Central memory CD8-positive, alpha-beta T cell (primary cell): Measurements from ENCODE around the gene MYH8.

Experiments
- ATAC-seq: fragments of 150-1000 bp; cut with Tn5 transposase; replicated peaks from 2 replicates; pipeline ENCODE4 v1.10.0; 2022; ENCODE audit warnings: mild to moderate bottlenecking, moderate FRiP score, moderate number of reproducible peaks; ENCODE audit not compliant: poor library complexity, severe bottlenecking; ENCODE audit errors: extremely low read depth
- DNase-seq, 2 donors: peaks; one replicate each; pipeline ENCODE4 v3.0.0; 2021; ENCODE audit warnings: low spot score in 2 of 2
- H3K27ac Mint-ChIP-seq: one replicate; pipeline ENCODE4 v1.8.0; 2022; ENCODE audit warnings: low read depth, mild to moderate bottlenecking, moderate library complexity, mixed read lengths
- H3K27me3 Mint-ChIP-seq: one replicate; pipeline ENCODE4 v1.8.0; 2022; ENCODE audit warnings: mixed read lengths
- H3K36me3 Mint-ChIP-seq: one replicate; pipeline ENCODE4 v1.8.0; 2022; ENCODE audit warnings: mild to moderate bottlenecking, moderate library complexity, mixed read lengths; ENCODE audit not compliant: insufficient read depth
- H3K4me1 Mint-ChIP-seq: one replicate; pipeline ENCODE4 v1.8.0; 2022; ENCODE audit warnings: mixed read lengths
- H3K4me3 Mint-ChIP-seq: one replicate; pipeline ENCODE4 v1.8.0; 2022; ENCODE audit warnings: mild to moderate bottlenecking, moderate library complexity, mixed read lengths
- H3K9me3 Mint-ChIP-seq: one replicate; pipeline ENCODE4 v1.8.0; 2022; ENCODE audit warnings: mixed read lengths

The MYH8 gene

DNA sequence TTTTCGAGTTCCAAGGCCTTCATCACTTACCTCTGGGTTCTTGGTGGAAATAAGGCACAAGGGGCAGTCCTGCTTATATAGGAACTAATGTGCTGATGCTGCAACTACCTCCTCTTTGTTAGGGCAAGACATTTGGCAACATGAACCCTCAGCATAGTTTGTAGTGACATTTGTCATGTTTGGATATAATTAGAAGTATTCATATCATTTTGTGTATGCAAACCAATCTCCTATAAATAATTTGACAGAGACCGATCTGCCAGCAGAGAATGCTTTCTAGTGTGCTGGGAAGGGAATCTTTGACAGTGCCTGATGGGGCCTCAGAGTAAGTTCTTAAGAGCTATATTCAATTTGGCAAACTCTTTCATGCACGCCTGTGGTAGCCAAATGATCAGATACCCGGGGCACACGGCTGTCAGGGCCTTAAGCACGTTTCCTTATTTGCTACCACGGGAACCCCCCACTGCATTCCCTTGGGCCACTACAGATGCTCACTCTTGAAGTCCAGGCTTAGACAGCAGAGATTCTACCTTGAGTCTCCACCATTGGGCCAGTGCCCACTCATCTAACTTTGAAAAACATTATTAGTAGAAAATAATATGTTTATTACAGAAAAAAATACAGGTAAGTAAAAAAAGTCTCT is at the start of gene MYH8:
Gene MYH8 (minus strand): TSS at position 51 of the 643 bp plus-strand sequence. CDS start 1,723 bp downstream, outside the sequence.
- Mint-ChIP-seq H3K27ac (no peak within 1 kb of the TSS), H3K4me1 (no peaks in the 10 kb centered on the region), H3K27me3 (peaks cover 22% of the 10 kb centered on the region), H3K9me3 (no peaks in the 10 kb centered on the region), H3K36me3 (no peaks in the 10 kb centered on the region), H3K4me3 (no peak within 1 kb of the TSS)
- ATAC-seq (no peak), DNase-seq (no peak)

- Mint-ChIP-seq H3K27ac (no peak within 1 kb of the TSS), H3K27me3 (peaks cover 25% of the 10 kb centered on the region), H3K4me3 (no peak within 1 kb of the TSS), H3K4me1 (no peaks in the 10 kb centered on the region), H3K9me3 (no peaks in the 10 kb centered on the region), H3K36me3 (no peaks in the 10 kb centered on the region)
- ATAC-seq: no peak
- no peak for DNase-seq
Observed at GRCh38 chr17:10469459-10469858, 47.7 kb upstream of the MYH8 start, which contains the start of gene MYH4. MYH4 (minus strand) TSS chr17:10469559; CDS start chr17:10466745, 2,814 bp downstream.

GRCh38 chr17:10463402-10463801 is 41.7 kb upstream of the MYH8 start:
- no peaks in the 10 kb centered on the region for H3K4me1 Mint-ChIP-seq
- no peaks in the 10 kb centered on the region for H3K9me3 Mint-ChIP-seq
- no peak overlapping the region for H3K27ac Mint-ChIP-seq
- peaks cover 68% of the 10 kb centered on the region for H3K27me3 Mint-ChIP-seq
- no peak overlapping the region for H3K4me3 Mint-ChIP-seq
- DNase-seq (no peak), ATAC-seq (no peak)
- H3K36me3 Mint-ChIP-seq: no peaks in the 10 kb centered on the region

DNA sequence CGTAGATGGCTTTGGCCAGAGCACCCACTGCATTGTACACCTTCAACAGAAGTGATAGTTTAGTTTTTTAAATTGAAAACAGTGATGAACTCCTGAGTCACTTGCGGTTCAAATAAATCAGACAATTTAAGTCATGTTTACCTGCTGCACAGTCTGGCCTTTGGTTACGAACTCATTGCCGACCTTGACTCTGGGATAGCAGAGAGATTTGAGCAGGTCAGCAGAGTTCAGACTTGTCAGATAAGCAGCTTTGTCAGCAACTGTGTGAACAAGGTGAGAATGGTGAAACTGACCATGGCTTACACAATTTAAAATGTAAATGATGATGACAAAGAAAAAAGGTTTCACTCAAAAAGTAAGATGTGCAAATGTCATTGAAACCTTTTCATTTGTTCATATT is 38.3 kb upstream of the MYH8 start:
- no peak for DNase-seq
- H3K27me3 Mint-ChIP-seq: peaks cover 51% of the 10 kb centered on the region
- H3K4me1 Mint-ChIP-seq: no peaks in the 10 kb centered on the region
- H3K9me3 Mint-ChIP-seq: no peaks in the 10 kb centered on the region
- H3K4me3 Mint-ChIP-seq: no peak overlapping the region
- no peak overlapping the region for H3K27ac Mint-ChIP-seq
- ATAC-seq: no peak
- no peaks in the 10 kb centered on the region for H3K36me3 Mint-ChIP-seq

- Mint-ChIP-seq H3K36me3 (no peaks in the 10 kb centered on the region), H3K4me3 (no peak overlapping the region), H3K4me1 (no peaks in the 10 kb centered on the region), H3K27me3 (peaks cover 50% of the 10 kb centered on the region), H3K27ac (no peak overlapping the region), H3K9me3 (no peaks in the 10 kb centered on the region)
- DNase-seq (no peak), ATAC-seq (no peak)
Observed at GRCh38 chr17:10458701-10459100, 37.0 kb upstream of the MYH8 start.

DNA sequence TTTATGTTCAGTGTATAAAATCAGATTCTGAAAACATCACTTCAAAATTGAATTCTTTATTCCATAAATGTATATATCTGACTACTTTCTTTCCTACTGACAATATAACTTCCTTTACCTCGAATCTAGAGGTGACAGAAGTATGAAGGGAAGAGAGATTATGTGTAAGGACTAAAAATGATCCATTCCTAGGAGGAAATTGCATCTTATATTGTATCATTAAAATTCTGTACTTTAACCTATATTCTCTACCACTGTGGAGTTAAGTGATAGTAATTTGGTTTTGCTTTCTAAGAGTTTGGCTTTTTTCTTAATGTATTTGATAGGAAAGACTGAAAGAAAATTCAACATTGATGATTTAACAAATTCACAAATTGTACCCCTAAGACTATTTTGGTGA is 36.2 kb upstream of the MYH8 start:
- no peak overlapping the region for H3K4me3 Mint-ChIP-seq
- no peak for DNase-seq
- peaks cover 52% of the 10 kb centered on the region for H3K27me3 Mint-ChIP-seq
- H3K27ac Mint-ChIP-seq: no peak overlapping the region
- ATAC-seq: no peak
- no peaks in the 10 kb centered on the region for H3K4me1 Mint-ChIP-seq
- no peaks in the 10 kb centered on the region for H3K9me3 Mint-ChIP-seq
- H3K36me3 Mint-ChIP-seq: no peaks in the 10 kb centered on the region

DNA sequence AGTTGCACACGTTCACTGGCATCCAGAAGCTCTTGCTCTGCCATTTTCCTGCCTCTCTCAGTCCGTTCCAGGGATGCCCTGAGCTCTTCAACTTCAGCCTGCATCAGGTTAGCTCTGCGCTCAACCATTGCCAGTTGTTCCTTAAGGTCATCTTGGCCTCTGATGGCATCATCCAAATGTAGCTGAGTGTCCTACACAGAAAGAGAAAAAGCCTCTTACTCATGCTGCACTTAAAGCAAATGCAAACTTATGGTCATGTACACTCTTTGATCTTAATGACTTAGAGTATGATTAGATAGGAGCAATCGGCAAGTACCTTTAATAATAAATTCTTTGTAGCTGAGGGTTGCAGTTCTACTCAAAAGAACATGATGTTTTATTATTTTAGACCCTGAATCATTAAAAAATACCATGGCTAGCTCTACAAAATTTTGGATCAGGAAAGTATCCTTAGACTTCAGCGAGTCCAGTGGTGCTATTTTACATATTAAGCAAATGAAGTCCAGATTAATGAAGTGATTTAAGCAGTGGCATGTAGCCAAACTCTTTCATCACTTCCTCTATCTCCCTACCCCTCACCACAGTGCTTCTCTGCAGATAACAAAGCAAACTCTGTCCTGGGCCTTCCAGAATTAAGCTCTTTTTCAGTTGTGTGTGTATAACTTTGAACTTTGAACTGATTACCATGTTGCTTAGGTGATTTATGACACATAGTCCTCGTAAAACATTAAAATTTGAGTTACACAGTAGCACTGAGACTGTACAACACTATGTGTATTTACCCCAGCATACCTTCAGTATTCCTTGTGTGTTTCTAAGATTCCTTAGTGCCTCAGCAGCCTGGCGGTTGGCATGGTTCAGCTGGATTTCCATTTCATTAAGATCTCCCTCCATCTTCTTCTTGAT is 25.5 kb upstream of the MYH8 start:
- Mint-ChIP-seq H3K4me3 (no peak overlapping the region), H3K9me3 (no peaks in the 10 kb centered on the region), H3K27ac (no peak overlapping the region), H3K27me3 (peaks cover 77% of the 10 kb centered on the region), H3K4me1 (no peaks in the 10 kb centered on the region), H3K36me3 (no peaks in the 10 kb centered on the region)
- DNase-seq (no peak), ATAC-seq (no peak)

- H3K4me3 Mint-ChIP-seq: no peak overlapping the region
Observed at GRCh38 chr17:10439816-10440215, 18.1 kb upstream of the MYH8 start.

GRCh38 chr17:10435096-10435495 is 13.3 kb upstream of the MYH8 start:
- Mint-ChIP-seq H3K4me3 (no peak overlapping the region), H3K27me3 (peaks cover 82% of the 10 kb centered on the region), H3K36me3 (no peaks in the 10 kb centered on the region), H3K9me3 (peaks cover 11% of the 10 kb centered on the region), H3K4me1 (no peaks in the 10 kb centered on the region), H3K27ac (no peak overlapping the region)
- no peak for ATAC-seq
- no peak for DNase-seq

More at GRCh38 chr17:10439816-10440215, 18.1 kb upstream of the MYH8 start:
- no peak overlapping the region for H3K27ac Mint-ChIP-seq
- DNase-seq (no peak), ATAC-seq (no peak)
- H3K4me1 Mint-ChIP-seq: no peaks in the 10 kb centered on the region
- no peaks in the 10 kb centered on the region for H3K9me3 Mint-ChIP-seq
- peaks cover 82% of the 10 kb centered on the region for H3K27me3 Mint-ChIP-seq
- H3K36me3 Mint-ChIP-seq: no peaks in the 10 kb centered on the region

GRCh38 chr17:10429421-10430045 is 7.8 kb upstream of the MYH8 start:
- no peak for ATAC-seq
- Mint-ChIP-seq H3K27ac (no peak overlapping the region), H3K27me3 (peaks cover 84% of the 10 kb centered on the region), H3K4me3 (no peak overlapping the region), H3K9me3 (peaks cover 11% of the 10 kb centered on the region), H3K4me1 (no peaks in the 10 kb centered on the region), H3K36me3 (no peaks in the 10 kb centered on the region)
- no peak for DNase-seq

GRCh38 chr17:10428781-10429180 is 7.0 kb upstream of the MYH8 start:
- ATAC-seq: no peak
- no peaks in the 10 kb centered on the region for H3K36me3 Mint-ChIP-seq

GRCh38 chr17:10421211-10421610 is 539 bp downstream of the MYH8 start:
- Mint-ChIP-seq H3K4me1 (no peaks in the 10 kb centered on the region), H3K27me3 (peaks cover 14% of the 10 kb centered on the region), H3K4me3 (no peak overlapping the region), H3K9me3 (no peaks in the 10 kb centered on the region), H3K27ac (no peak overlapping the region), H3K36me3 (no peaks in the 10 kb centered on the region)
- no peak for DNase-seq
- no peak for ATAC-seq

More at GRCh38 chr17:10428781-10429180, 7.0 kb upstream of the MYH8 start:
- no peak for DNase-seq
- Mint-ChIP-seq H3K27me3 (peaks cover 81% of the 10 kb centered on the region), H3K27ac (no peak overlapping the region), H3K4me1 (no peaks in the 10 kb centered on the region), H3K9me3 (peaks cover 11% of the 10 kb centered on the region), H3K4me3 (no peak overlapping the region)
